ENCODE measurements around the gene TACC2. TPM values are rescaled to one million over a fixed set of nuclear protein-coding genes. Genes with fewer than 3 reads are reported as not detected.

The TACC2 gene
- total RNA-seq, 1 experiment from 2014 or later = 24.4 TPM

GRCh38 chr10:122096705-122097104 lies 107.7 kb downstream of the TACC2 start:
- no peak for DNase-seq
- H3K27ac Mint-ChIP-seq (ENCODE audit: unreplicated experiment) = no peak overlapping the region
- H3K9me3 Mint-ChIP-seq (ENCODE audit: low read depth, unreplicated experiment) = no peaks in the 10 kb centered on the region
- H3K4me3 Mint-ChIP-seq (ENCODE audit: low read depth, unreplicated experiment) = no peak overlapping the region
- no TSS peak for BruUV-seq (replicated peaks)
- H3K4me1 Mint-ChIP-seq (ENCODE audit: low read depth, unreplicated experiment) = no peaks in the 10 kb centered on the region
- H3K27me3 Mint-ChIP-seq (ENCODE audit: unreplicated experiment) = peaks cover 18% of the 10 kb centered on the region
- intact Hi-C loops (cut with micrococcal nuclease; ENCODE audit: unreplicated experiment) = no loop called here
- H3K36me3 Mint-ChIP-seq (ENCODE audit: insufficient read depth, unreplicated experiment) = no peaks in the 10 kb centered on the region
- CTCF ChIA-PET = no interaction called here
- TF ChIP-seq CTCF (IDR thresholded peaks at IDR 0.05; ENCODE audit: unreplicated experiment) = no peak

DNA sequence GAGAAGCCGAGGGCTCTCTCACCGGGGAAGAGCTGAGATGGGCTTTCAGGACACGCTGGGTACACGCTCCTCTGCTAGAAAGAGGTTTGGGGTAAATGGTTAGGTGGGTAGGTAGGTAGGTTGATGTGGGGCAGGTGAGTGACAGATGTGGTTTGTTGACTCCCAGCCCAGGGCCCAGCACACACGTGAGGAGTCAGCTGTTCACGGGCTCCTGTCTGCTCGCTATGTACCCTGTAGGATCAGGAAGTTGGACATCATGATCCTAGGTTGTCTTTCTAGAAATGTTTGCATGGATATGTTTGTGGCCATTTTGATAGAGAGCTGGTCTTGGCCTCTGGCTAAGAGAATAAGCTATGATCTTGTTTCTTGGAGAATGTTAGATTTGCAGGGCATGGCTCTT lies 109.0 kb downstream of the TACC2 start:
- Mint-ChIP-seq H3K4me1 (ENCODE audit: low read depth, unreplicated experiment) (no peaks in the 10 kb centered on the region), H3K9me3 (ENCODE audit: low read depth, unreplicated experiment) (no peaks in the 10 kb centered on the region), H3K27me3 (ENCODE audit: unreplicated experiment) (peaks cover 18% of the 10 kb centered on the region), H3K36me3 (ENCODE audit: insufficient read depth, unreplicated experiment) (no peaks in the 10 kb centered on the region), H3K4me3 (ENCODE audit: low read depth, unreplicated experiment) (no peak overlapping the region), H3K27ac (ENCODE audit: unreplicated experiment) (no peak overlapping the region)
- intact Hi-C loops (cut with micrococcal nuclease; ENCODE audit: unreplicated experiment) = no loop called here
- no peak for DNase-seq
- TF ChIP-seq CTCF (IDR thresholded peaks at IDR 0.05; ENCODE audit: unreplicated experiment) = no peak
- CTCF ChIA-PET = interaction anchor here (0.5 kb wide), 1 partner anchor 36 kb away, joined by 4 read pairs; no protein-coding TSS in a partner anchor
- BruUV-seq (replicated peaks) = no TSS peak

DNA sequence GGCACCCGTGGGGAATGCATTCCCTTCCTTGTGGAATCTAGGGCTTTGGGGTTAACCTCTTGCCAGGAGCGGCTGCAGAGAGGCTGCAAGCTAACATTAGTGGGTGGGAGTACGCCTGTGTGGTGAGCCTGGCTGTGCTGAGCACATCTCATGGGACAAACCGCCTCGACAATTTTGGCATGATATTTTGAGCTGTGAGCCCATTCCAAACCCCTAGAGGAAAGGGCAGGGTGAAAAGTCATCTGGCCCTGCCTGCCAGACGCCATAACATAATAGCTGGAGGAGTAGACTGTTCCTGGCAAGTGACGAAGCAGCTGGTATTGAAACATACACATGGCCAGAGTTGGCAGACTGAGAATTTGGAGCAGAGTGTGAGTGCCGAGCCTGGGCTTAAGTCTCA lies 110.0 kb downstream of the TACC2 start:
- Mint-ChIP-seq H3K27me3 (ENCODE audit: unreplicated experiment) (peaks cover 18% of the 10 kb centered on the region), H3K36me3 (ENCODE audit: insufficient read depth, unreplicated experiment) (no peaks in the 10 kb centered on the region), H3K9me3 (ENCODE audit: low read depth, unreplicated experiment) (no peaks in the 10 kb centered on the region), H3K27ac (ENCODE audit: unreplicated experiment) (no peak overlapping the region), H3K4me3 (ENCODE audit: low read depth, unreplicated experiment) (no peak overlapping the region), H3K4me1 (ENCODE audit: low read depth, unreplicated experiment) (no peaks in the 10 kb centered on the region)
- no peak for DNase-seq
- CTCF ChIA-PET = interaction anchor here (0.5 to 0.6 kb wide), 2 partner anchors 26 to 491 kb away, joined by 3 to 7 read pairs; no protein-coding TSS in a partner anchor
- no TSS peak for BruUV-seq (replicated peaks)
- intact Hi-C loops (cut with micrococcal nuclease; ENCODE audit: unreplicated experiment) = no loop called here
- no peak for TF ChIP-seq CTCF (IDR thresholded peaks at IDR 0.05; ENCODE audit: unreplicated experiment)

GRCh38 chr10:122099562-122099961 lies 110.6 kb downstream of the TACC2 start:
- no peak for TF ChIP-seq CTCF (IDR thresholded peaks at IDR 0.05; ENCODE audit: unreplicated experiment)
- Mint-ChIP-seq H3K4me3 (ENCODE audit: low read depth, unreplicated experiment) (no peak overlapping the region), H3K27ac (ENCODE audit: unreplicated experiment) (no peak overlapping the region), H3K9me3 (ENCODE audit: low read depth, unreplicated experiment) (no peaks in the 10 kb centered on the region), H3K36me3 (ENCODE audit: insufficient read depth, unreplicated experiment) (no peaks in the 10 kb centered on the region), H3K27me3 (ENCODE audit: unreplicated experiment) (peaks cover 18% of the 10 kb centered on the region), H3K4me1 (ENCODE audit: low read depth, unreplicated experiment) (no peaks in the 10 kb centered on the region)
- no TSS peak for BruUV-seq (replicated peaks)
- CTCF ChIA-PET = interaction anchor here (0.6 kb wide), 1 partner anchor 26 kb away, joined by 7 read pairs; no protein-coding TSS in a partner anchor
- intact Hi-C loops (cut with micrococcal nuclease; ENCODE audit: unreplicated experiment) = no loop called here
- no peak for DNase-seq
